K562 (cell line): ENCODE data around the gene TMEM63A. TPM values are rescaled to one million over a fixed set of nuclear protein-coding genes. Genes with fewer than 3 reads are reported as not detected.

Experiments used
- BRD4 ChIP-seq: fragments of 200-600 bp; sonication (generic); IDR thresholded peaks from 2 replicates; pipeline ENCODE4 v1.6.1; 2017; ENCODE audit warnings: inconsistent platforms
- DDX20 ChIP-seq: fragments of 450-650 bp; IDR thresholded peaks from 2 replicates; pipeline ENCODE4 v1.6.1; 2016; ENCODE audit warnings: missing genetic modification characterization, low read depth, mild to moderate bottlenecking, missing compliant biosample characterization, moderate library complexity
- DMBX1 ChIP-seq: fragments of 250-450 bp; sonication (Bioruptor Pico); IDR thresholded peaks from 2 replicates; pipeline ENCODE4 v1.8.0; 2022; ENCODE audit warnings: inconsistent platforms, mild to moderate bottlenecking, moderate library complexity, borderline replicate concordance
- ETV5 ChIP-seq: sonication (generic); formaldehyde crosslinking; IDR thresholded peaks from 2 replicates; pipeline ENCODE4 v1.4.0; 2020; ENCODE audit warnings: low read depth, mild to moderate bottlenecking, missing genetic modification reagents
- GTF2E2 ChIP-seq: fragments of 200-800 bp; sonication (Bioruptor generic); IDR thresholded peaks from 2 replicates; pipeline ENCODE4 v1.6.1; 2016; ENCODE audit warnings: missing genetic modification characterization, missing compliant biosample characterization
- HMBOX1 ChIP-seq: sonication (generic); IDR thresholded peaks from 2 replicates; pipeline ENCODE4 v1.6.1; 2016
- L3MBTL2 ChIP-seq: fragments of 450-650 bp; IDR thresholded peaks from 2 replicates; pipeline ENCODE4 v1.6.1; 2016; ENCODE audit warnings: mild to moderate bottlenecking, moderate library complexity
- MAFF ChIP-seq: IDR thresholded peaks from 2 replicates; pipeline ENCODE4 v1.6.1; 2012; ENCODE audit warnings: low read length, improper control_type of control experiment
- MCM2 ChIP-seq: fragments of 450-650 bp; IDR thresholded peaks from 2 replicates; pipeline ENCODE4 v1.6.1; 2017; ENCODE audit warnings: low read depth, mild to moderate bottlenecking
- PML ChIP-seq: IDR thresholded peaks from 2 replicates; pipeline ENCODE4 v1.6.1; 2012; ENCODE audit warnings: low read length, inconsistent platforms
- PRMT5 ChIP-seq: sonication (generic); formaldehyde crosslinking; IDR thresholded peaks from 2 replicates; pipeline ENCODE4 v1.5.0; 2020; ENCODE audit warnings: missing genetic modification reagents
- PURB ChIP-seq: sonication (generic); formaldehyde crosslinking; IDR thresholded peaks from 2 replicates; pipeline ENCODE4 v1.9.0; 2021; ENCODE audit warnings: low read depth, mild to moderate bottlenecking, missing genetic modification reagents
- RHOXF2B ChIP-seq: fragments of 250-450 bp; sonication (Bioruptor Pico); conservative IDR thresholded peaks from 2 replicates; pipeline ENCODE4 v1.5.1; 2021
- SETDB1 ChIP-seq: IDR thresholded peaks from one replicate; pipeline ENCODE4 v1.6.1; 2012; ENCODE audit warnings: low read length, control low read depth, inconsistent platforms
- SIRT6 ChIP-seq: IDR thresholded peaks from one replicate; pipeline ENCODE4 v1.6.1; 2012; ENCODE audit warnings: low read depth, mild to moderate bottlenecking, control low read depth, inconsistent platforms, low read length, moderate library complexity
- SLC30A9 ChIP-seq: fragments of 250-450 bp; sonication (Bioruptor Pico); IDR thresholded peaks from 2 replicates; pipeline ENCODE4 v1.8.0; 2022; ENCODE audit warnings: mild to moderate bottlenecking, moderate library complexity
- TRIM24 ChIP-seq, 2 experiments: fragments of 450-650 bp; IDR thresholded peaks; 2 replicates each; pipeline ENCODE4 v1.6.1; 2016
- ZFP1 ChIP-seq: fragments of 450-650 bp; formaldehyde crosslinking; IDR thresholded peaks from 2 replicates; pipeline ENCODE4 v1.4.0; 2020; ENCODE audit warnings: mild to moderate bottlenecking, mixed read lengths
- ZNF12 ChIP-seq: sonication (generic); formaldehyde crosslinking; IDR thresholded peaks from 2 replicates; pipeline ENCODE4 v1.4.0; 2020; ENCODE audit warnings: mild to moderate bottlenecking, missing genetic modification reagents
- ZNF124 ChIP-seq: sonication (generic); formaldehyde crosslinking; IDR thresholded peaks from 2 replicates; pipeline ENCODE4 v1.8.1; 2022; ENCODE audit warnings: missing genetic modification reagents
- ZNF224 ChIP-seq: sonication (generic); formaldehyde crosslinking; IDR thresholded peaks from 2 replicates; pipeline ENCODE4 v1.8.0; 2022; ENCODE audit warnings: mild to moderate bottlenecking, missing genetic modification reagents
- ZNF41 ChIP-seq: fragments of 250-450 bp; sonication (Bioruptor Pico); conservative IDR thresholded peaks from 2 replicates; pipeline ENCODE4 v1.4.0; 2020; ENCODE audit warnings: mild to moderate bottlenecking
- ZNF76 ChIP-seq: fragments of 250-450 bp; sonication (Bioruptor Pico); IDR thresholded peaks from 2 replicates; pipeline ENCODE4 v1.4.0; 2020; ENCODE audit warnings: mild to moderate bottlenecking, moderate library complexity, borderline replicate concordance
- polyA plus RNA-seq, 8 experiments: library from polyadenylated mRNA; depleted of rRNA in 4 of 8; stranded (reverse) in 5 of 8; unstranded in 3 of 8; fragments of >200 nt; fragmentation: Nextera tagmentation in 2 of 8; fragmentation: Illumina TruSeq in 1 of 8; extraction: Ambion mirVana in 2 of 8; extraction: Trizol in 1 of 8; gene quantifications; 2 replicates each; pipeline versions ENCODE4 v1.2.1 to v1.2.3, GENCODE V29; 2011 to 2014; ENCODE audit warnings: inconsistent platforms in 1 of 8, missing spikeins in 1 of 8
- total RNA-seq, 7 experiments: library from RNA; depleted of rRNA in 6 of 7; stranded (reverse); fragments of >200 nt in 6 of 7; fragmentation: Illumina TruSeq in 2 of 7; extraction: Trizol in 2 of 7; gene quantifications; 2 replicates each; pipeline versions ENCODE4 v1.2.1 to v1.2.3, GENCODE V29; 2011 to 2021; ENCODE audit warnings: low replicate concordance in 1 of 7
- TF ChIP-seq, protein P1 (sequence below), 2 experiments: IDR thresholded peaks; 2 replicates each; pipeline ENCODE4 v1.6.1; 2011; ENCODE audit warnings: borderline replicate concordance in 1 of 2, control low read depth in 1 of 2, low read depth in 1 of 2, low read length in 1 of 2, mild to moderate bottlenecking in 1 of 2, mixed read lengths in 1 of 2, moderate library complexity in 1 of 2; ENCODE audit not compliant: insufficient read depth in 1 of 2, insufficient read length in 1 of 2, poor library complexity in 1 of 2, severe bottlenecking in 1 of 2; ENCODE audit errors: extremely low read depth in 1 of 2
- TF ChIP-seq, protein P2 (sequence below): sonication (generic); formaldehyde crosslinking; IDR thresholded peaks from 2 replicates; pipeline ENCODE4 v1.8.1; 2023; ENCODE audit warnings: mild to moderate bottlenecking, missing genetic modification reagents

The TMEM63A gene
- total and polyA plus RNA-seq, 9 of the 15 experiments (the other 6 are each of a cell fraction or from before 2014, with no cell fraction given) = 2.0 to 54.6 (median 17.5) TPM

DNA sequence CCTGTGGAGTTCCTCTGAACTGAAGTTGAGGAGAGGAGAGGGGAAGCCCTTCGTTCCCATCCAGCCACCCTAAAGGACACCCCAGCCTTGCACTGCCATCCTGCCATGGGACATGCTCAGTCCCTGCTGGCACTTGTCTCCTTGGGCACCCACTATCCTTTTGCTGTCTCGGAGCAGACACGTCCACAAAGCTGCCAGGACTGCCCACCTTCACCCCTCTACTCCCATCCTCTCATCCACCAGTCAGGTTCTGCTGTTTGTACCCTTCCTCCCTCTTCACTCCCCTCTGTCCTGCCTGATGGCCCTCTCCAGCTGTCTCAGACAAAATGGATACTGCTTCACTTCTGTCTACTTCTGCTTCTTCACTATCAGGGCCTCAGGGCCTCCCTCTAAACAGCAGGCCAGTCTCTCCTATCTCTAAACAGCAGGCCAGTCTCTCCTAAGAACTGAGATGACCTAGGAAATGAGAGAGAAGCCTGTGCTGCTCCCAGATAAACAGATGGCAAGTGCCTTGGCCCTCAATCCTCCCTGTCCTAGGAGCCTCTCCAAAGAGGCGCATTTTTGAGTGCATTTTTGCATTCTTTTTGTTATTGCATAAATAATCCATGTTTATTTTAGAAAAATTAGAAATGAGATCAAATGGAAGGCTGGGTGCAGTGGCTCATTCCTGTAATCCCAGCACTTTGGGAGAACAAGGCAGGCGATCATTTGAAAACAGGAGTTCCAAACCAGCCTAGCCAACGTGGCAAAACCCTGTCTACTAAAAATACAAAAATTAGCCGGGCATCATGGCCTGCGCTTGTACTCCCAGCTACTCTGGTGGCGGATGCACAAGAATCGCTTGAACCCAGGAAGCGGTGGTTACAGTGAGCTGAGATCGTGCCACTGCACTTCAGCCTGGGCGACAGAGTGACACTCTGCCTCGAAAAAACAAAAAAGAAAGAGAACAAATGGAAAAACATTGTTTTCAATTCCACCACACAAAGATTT is 46.3 kb upstream of the TMEM63A start (continued):
- TF ChIP-seq ZNF124 (CRISPR knock-in tag) (no peak), ZNF224 (CRISPR knock-in tag) (no peak), GTF2E2 (tag) (peak; percentile 86; the same call in 1 of the 2 replicates), ZNF76 (CRISPR knock-in tag) (peak; percentile 94), BRD4 (peak; percentile 61; the same call in 1 of the 2 replicates), PRMT5 (no peak), ZFP1 (CRISPR knock-in tag) (peak; percentile 62), ETV5 (CRISPR knock-in tag) (peak; percentile 85), DDX20 (tag) (peak; percentile 72), MCM2 (no peak), ZNF41 (CRISPR knock-in tag) (peak; percentile 84), ZNF12 (CRISPR knock-in tag) (no peak), TRIM24 (IDR thresholded peaks at IDR 0.05) (peak; percentile 99), HMBOX1 (peak; percentile 30; the same call in 1 of the 2 replicates), PML (peak; percentile 99), SETDB1 (no peak), RHOXF2B (no peak), L3MBTL2 (peak; percentile 78), SIRT6 (no peak), MAFF (peak; percentile 54; the same call in 1 of the 2 replicates), PURB (CRISPR knock-in tag) (no peak), DMBX1 (CRISPR knock-in tag) (peak; percentile 98), SLC30A9 (no peak)
- TF ChIP-seq, protein P1, sequence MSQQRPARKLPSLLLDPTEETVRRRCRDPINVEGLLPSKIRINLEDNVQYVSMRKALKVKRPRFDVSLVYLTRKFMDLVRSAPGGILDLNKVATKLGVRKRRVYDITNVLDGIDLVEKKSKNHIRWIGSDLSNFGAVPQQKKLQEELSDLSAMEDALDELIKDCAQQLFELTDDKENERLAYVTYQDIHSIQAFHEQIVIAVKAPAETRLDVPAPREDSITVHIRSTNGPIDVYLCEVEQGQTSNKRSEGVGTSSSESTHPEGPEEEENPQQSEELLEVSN (IDR thresholded peaks at IDR 0.05; ENCODE audit: borderline replicate concordance in 1 of 2, extremely low read depth in 1 of 2, insufficient read depth in 1 of 2, insufficient read length in 1 of 2, low read depth in 1 of 2, low read length in 1 of 2, poor library complexity in 1 of 2, severe bottlenecking in 1 of 2) = no peak
- TF ChIP-seq, protein P2, sequence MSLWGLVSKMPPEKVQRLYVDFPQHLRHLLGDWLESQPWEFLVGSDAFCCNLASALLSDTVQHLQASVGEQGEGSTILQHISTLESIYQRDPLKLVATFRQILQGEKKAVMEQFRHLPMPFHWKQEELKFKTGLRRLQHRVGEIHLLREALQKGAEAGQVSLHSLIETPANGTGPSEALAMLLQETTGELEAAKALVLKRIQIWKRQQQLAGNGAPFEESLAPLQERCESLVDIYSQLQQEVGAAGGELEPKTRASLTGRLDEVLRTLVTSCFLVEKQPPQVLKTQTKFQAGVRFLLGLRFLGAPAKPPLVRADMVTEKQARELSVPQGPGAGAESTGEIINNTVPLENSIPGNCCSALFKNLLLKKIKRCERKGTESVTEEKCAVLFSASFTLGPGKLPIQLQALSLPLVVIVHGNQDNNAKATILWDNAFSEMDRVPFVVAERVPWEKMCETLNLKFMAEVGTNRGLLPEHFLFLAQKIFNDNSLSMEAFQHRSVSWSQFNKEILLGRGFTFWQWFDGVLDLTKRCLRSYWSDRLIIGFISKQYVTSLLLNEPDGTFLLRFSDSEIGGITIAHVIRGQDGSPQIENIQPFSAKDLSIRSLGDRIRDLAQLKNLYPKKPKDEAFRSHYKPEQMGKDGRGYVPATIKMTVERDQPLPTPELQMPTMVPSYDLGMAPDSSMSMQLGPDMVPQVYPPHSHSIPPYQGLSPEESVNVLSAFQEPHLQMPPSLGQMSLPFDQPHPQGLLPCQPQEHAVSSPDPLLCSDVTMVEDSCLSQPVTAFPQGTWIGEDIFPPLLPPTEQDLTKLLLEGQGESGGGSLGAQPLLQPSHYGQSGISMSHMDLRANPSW (CRISPR knock-in tag) = peak; percentile 70; the same call in 1 of the 2 replicates
